NT2/D1 (cell line): ENCODE measurements around the gene SCCPDH.

Experiments
- DNase-seq: peaks from one replicate; pipeline ENCODE4 v3.0.0-alpha.2; 2011; ENCODE audit warnings: low read depth, low spot score
- H3K27me3 ChIP-seq: 2 replicates; pipeline ENCODE4 v1.6.0; 2011; ENCODE audit warnings: mild to moderate bottlenecking; ENCODE audit not compliant: insufficient read length, insufficient read depth
- H3K36me3 ChIP-seq: 2 replicates; pipeline ENCODE4 v1.6.1; 2011; ENCODE audit warnings: mild to moderate bottlenecking, low read length, mixed read lengths; ENCODE audit not compliant: insufficient read depth, insufficient read length
- H3K4me1 ChIP-seq: 2 replicates; pipeline ENCODE4 v1.5.1; 2011; ENCODE audit not compliant: insufficient read depth, insufficient read length
- H3K4me3 ChIP-seq: 2 replicates; pipeline ENCODE4 v1.5.1; 2011; ENCODE audit warnings: low read depth; ENCODE audit not compliant: insufficient read length
- H3K9ac ChIP-seq: 2 replicates; pipeline ENCODE4 v1.6.0; 2011; ENCODE audit warnings: low read depth; ENCODE audit not compliant: insufficient read length
- H3K9me3 ChIP-seq: 2 replicates; pipeline ENCODE4 v1.5.1; 2011; ENCODE audit warnings: mild to moderate bottlenecking, low read length; ENCODE audit not compliant: insufficient read depth
- SUZ12 ChIP-seq: IDR thresholded peaks from 2 replicates; pipeline ENCODE4 v1.6.1; 2011; ENCODE audit not compliant: insufficient read length, insufficient read depth; ENCODE audit errors: extremely low read depth
- YY1 ChIP-seq: IDR thresholded peaks from 2 replicates; pipeline ENCODE4 v1.6.1; 2011; ENCODE audit not compliant: insufficient read length, insufficient read depth
- ZNF274 ChIP-seq: IDR thresholded peaks from 2 replicates; pipeline ENCODE4 v1.6.1; 2011; ENCODE audit warnings: mild to moderate bottlenecking, low read depth, low read length

The SCCPDH gene

GRCh38 chr1:246771366-246771765, 47.2 kb downstream of the SCCPDH start:
- no peaks in the 10 kb centered on the region for H3K9me3 ChIP-seq
- no peak overlapping the region for H3K4me3 ChIP-seq
- DNase-seq: no peak
- H3K4me1 ChIP-seq: peaks cover 7% of the 10 kb centered on the region
- H3K9ac ChIP-seq: no peak overlapping the region
- peaks cover 4% of the 10 kb centered on the region for H3K36me3 ChIP-seq
- no peaks in the 10 kb centered on the region for H3K27me3 ChIP-seq
- TF ChIP-seq YY1 (no peak), ZNF274 (no peak), SUZ12 (no peak)

GRCh38 chr1:246772686-246773085, 48.5 kb downstream of the SCCPDH start:
- no peak overlapping the region for H3K4me3 ChIP-seq
- TF ChIP-seq YY1: no peak
- no peak for TF ChIP-seq SUZ12
- no peak for TF ChIP-seq ZNF274
- H3K27me3 ChIP-seq: no peaks in the 10 kb centered on the region
- H3K9ac ChIP-seq: no peak overlapping the region
- H3K4me1 ChIP-seq: peaks cover 7% of the 10 kb centered on the region
- DNase-seq: no peak
- peaks cover 5% of the 10 kb centered on the region for H3K36me3 ChIP-seq
- no peaks in the 10 kb centered on the region for H3K9me3 ChIP-seq

GRCh38 chr1:246773213-246773641, 49.0 kb downstream of the SCCPDH start:
- Histone ChIP-seq H3K9ac (no peak overlapping the region), H3K4me1 (peaks cover 7% of the 10 kb centered on the region), H3K27me3 (no peaks in the 10 kb centered on the region), H3K9me3 (no peaks in the 10 kb centered on the region), H3K36me3 (peaks cover 5% of the 10 kb centered on the region), H3K4me3 (no peak overlapping the region)
- DNase-seq: no peak
- TF ChIP-seq YY1: no peak
- TF ChIP-seq ZNF274: no peak
- no peak for TF ChIP-seq SUZ12

DNA sequence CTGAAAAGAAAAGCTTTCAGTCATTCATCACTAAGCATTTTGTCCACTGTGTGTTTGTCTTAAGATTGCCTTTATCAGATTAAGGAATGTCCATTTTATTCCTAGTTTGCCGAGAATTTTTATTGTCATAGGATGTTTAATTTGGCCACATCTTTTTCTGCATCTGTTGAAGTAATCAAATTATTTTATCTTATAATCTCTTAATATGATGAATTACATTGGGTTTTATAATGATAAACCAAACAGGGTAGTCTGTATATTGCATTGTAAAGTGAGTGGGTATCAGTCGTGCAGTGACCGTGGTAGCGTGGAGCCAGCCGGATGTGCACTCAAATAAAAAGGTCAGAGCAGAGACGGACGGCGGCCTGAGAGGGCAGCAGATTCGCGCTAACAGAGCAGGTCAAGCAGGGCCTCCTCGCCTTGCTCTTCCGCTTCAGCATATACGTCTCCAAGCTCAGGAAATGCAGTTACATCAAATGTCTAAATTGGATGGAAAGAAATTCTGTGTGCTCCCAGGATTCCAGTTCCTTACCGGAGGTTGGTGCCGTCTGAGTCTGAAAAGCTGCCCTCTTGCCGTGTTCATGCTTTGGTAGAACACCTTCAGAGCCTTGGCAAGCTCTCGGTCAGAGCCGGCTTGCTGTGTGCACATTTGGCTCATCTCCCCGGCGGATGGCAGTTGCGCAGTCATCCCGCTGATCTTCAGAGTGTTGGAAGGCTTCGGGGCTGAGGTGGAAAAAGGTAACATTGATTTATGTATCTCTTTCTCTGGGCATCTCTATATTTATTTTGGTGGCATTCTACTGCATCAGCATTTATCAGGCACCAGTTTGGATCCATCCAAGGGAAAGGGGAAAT, 51.5 kb downstream of the SCCPDH start:
- Histone ChIP-seq H3K4me3 (no peak overlapping the region), H3K36me3 (peaks cover 5% of the 10 kb centered on the region), H3K9me3 (no peaks in the 10 kb centered on the region), H3K27me3 (no peaks in the 10 kb centered on the region), H3K9ac (no peak overlapping the region), H3K4me1 (no peaks in the 10 kb centered on the region)
- DNase-seq: no peak
- no peak for TF ChIP-seq SUZ12
- no peak for TF ChIP-seq ZNF274
- no peak for TF ChIP-seq YY1

DNA sequence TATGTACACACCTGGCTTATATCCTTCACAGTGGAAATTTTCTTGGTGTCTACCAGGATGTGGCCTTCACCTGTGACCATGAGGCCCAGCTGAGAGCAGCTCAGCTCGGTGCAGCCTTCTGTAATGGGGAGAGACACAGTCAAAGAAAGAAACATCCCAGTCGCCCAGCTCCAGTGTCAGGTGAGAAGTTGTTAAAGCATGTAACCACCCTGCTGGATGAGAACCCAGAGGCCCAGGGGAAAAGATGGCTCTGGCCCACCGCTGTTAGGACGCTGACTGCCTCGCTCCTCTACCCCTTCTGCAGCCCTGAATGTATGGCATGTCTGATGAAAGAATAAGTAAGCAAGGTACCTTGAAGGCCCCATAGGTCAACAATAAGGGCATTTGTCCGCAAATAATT, 52.7 kb downstream of the SCCPDH start:
- Histone ChIP-seq H3K36me3 (peaks cover 5% of the 10 kb centered on the region), H3K9ac (no peak overlapping the region), H3K4me1 (no peaks in the 10 kb centered on the region), H3K27me3 (no peaks in the 10 kb centered on the region), H3K9me3 (no peaks in the 10 kb centered on the region), H3K4me3 (no peak overlapping the region)
- no peak for TF ChIP-seq ZNF274
- TF ChIP-seq YY1: no peak
- no peak for TF ChIP-seq SUZ12
- no peak for DNase-seq

DNA sequence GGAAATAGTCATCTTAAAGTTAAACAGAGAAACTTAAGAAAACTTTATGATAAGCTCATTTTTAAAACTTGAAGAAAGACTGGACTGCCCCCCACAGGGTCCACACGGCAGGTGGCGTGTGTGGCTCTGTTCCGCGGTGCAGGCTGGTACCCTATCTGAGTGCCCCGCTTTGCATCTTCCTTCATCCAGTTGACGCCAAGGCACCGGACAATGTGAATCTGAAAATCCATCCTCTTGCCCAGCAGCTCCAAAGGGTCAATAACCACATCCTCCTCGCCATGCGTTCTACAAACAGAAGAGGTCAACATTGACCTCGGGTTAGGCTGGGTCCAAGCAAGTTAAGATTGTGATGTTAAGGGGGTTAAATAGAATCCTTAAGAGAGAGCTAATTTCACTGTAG, 54.5 kb downstream of the SCCPDH start:
- Histone ChIP-seq H3K36me3 (peaks cover 2% of the 10 kb centered on the region), H3K4me3 (no peak overlapping the region), H3K4me1 (peaks cover 3% of the 10 kb centered on the region), H3K9ac (no peak overlapping the region), H3K9me3 (no peaks in the 10 kb centered on the region), H3K27me3 (no peaks in the 10 kb centered on the region)
- no peak for DNase-seq
- TF ChIP-seq YY1 (no peak), SUZ12 (no peak), ZNF274 (no peak)

DNA sequence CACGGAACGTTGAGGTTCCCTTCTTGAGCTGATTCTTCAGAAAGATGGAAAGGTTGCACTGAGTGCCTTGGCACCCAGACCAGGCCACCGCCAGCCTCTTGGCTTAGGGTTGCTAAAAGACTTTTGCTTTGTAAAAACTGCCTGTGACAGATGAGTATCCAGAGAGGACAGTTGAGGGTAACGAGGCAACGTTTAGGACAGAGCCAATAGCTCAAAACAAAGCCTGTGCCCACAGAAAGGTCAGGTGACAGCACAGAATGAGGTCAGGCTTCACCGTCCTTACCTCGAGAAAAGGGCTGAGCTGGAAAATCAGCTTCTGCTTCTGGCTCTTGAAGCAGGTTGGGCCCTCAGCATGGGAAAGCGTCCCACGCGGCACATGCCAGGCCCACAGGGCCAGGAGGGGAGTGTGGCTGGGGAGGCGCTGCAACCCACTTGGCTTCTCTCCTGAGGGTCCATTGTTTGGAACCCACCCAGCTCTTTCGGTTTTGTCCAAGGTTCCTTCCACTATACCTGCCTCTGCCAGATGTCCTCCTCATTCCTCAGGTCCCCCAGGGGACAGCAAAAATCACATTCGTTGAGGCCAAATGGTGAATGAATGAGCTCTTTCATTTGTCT, 55.5 kb downstream of the SCCPDH start:
- TF ChIP-seq SUZ12: no peak
- TF ChIP-seq ZNF274: no peak
- Histone ChIP-seq H3K9ac (no peak overlapping the region), H3K27me3 (no peaks in the 10 kb centered on the region), H3K9me3 (no peaks in the 10 kb centered on the region), H3K4me3 (no peak overlapping the region), H3K36me3 (peaks cover 2% of the 10 kb centered on the region), H3K4me1 (peaks cover 3% of the 10 kb centered on the region)
- no peak for DNase-seq
